Activated CD8-positive, alpha-beta memory T cell treated with anti-CD3 and anti-CD28 coated beads for 48 hours (primary cell): ENCODE measurements around the gene LMX1A.

Experiments used
- DNase-seq, 3 experiments: peaks; one replicate each; pipeline ENCODE4 v3.0.0-alpha.2; 2020; ENCODE audit warnings: low read depth in 2 of 3, low spot score in 2 of 3

The LMX1A gene

DNA sequence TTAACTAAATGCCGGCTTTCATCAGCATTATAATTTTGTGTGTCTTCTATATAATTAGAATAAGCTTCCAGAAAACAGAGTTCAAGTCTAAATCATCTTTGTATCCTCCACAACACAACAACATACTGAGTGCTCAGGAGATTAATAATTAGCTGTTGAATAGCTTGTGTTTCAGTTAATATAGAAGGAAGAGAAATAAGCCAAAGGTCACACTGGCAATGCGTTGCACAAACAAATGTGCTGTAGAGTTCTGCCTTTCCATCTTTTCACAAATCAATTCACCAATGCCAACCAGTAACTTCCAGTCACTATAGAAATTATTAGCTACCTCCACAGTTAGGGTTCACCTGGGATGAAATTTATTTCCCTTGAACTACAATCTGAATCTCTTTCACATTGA, 132.0 kb downstream of the LMX1A start:
- no peak for DNase-seq

DNA sequence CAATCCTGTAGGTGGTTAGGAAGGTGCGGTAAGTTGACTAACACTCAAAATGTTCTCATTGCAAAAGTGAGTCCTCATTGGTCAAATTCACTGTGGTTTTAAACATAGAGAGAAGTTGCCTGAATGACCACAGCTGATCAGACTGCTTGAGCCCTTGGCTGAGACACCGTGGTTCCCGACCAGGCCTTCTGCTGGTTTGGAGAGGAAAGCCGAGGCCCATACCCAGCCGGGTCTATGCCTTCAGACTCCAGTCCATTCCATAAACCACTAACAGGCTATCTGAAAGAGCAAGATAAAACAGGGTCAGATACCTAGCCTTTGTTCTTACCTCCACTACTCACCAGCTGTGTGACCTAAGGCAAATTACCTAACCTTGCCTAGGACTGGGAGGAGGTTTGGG, 133.9 kb downstream of the LMX1A start:
- DNase-seq: no peak

GRCh38 chr1:165218731-165219130, 137.8 kb downstream of the LMX1A start:
- DNase-seq: no peak

GRCh38 chr1:165217958-165218357, 138.6 kb downstream of the LMX1A start:
- DNase-seq: no peak

- no peak for DNase-seq
Observed at GRCh38 chr1:165216254-165216653, 140.3 kb downstream of the LMX1A start.

GRCh38 chr1:165215676-165216075, 140.8 kb downstream of the LMX1A start:
- DNase-seq: no peak

DNA sequence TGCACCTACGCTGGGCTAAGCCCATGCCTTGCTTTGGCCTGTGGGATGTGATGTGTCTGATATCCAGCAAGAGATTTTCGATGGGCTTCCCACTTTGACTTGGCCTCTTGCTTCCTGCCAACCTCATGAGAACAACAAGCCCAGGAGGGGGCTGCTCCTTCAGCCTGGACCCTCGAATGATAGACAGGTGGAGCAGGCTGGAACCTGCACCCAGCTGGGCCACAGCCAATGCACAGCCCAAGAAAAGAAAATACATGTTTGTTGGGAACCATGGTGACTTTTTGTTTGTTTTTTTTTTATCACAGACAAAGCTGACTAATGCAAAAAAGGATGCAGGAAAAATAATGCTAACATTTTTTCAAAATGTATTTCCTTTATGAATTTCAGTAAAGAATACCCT, 144.3 kb downstream of the LMX1A start:
- no peak for DNase-seq

- DNase-seq: no peak
Observed at GRCh38 chr1:165207853-165208515, 148.5 kb downstream of the LMX1A start.

- no peak for DNase-seq
Observed at GRCh38 chr1:165205145-165205544, 151.4 kb downstream of the LMX1A start.

DNA sequence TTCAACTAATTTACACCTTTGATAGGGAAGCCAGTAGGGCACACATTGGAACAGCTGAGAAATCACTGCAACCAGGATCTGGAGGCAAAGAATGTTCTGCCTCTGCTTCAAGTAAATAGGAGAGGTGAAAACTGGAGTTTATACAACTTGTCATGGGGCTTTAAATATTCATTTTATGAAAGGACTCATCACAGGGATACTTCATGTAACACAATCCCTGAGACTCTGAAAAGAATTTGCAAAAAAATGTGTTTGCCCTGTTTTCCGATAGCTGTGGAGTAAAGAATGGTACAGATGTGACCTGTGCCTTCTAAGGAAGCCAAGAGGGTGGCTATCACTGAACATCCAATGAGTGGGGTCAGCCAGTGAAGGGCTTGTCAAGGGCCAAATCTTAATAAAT, 152.0 kb downstream of the LMX1A start:
- no peak for DNase-seq

DNA sequence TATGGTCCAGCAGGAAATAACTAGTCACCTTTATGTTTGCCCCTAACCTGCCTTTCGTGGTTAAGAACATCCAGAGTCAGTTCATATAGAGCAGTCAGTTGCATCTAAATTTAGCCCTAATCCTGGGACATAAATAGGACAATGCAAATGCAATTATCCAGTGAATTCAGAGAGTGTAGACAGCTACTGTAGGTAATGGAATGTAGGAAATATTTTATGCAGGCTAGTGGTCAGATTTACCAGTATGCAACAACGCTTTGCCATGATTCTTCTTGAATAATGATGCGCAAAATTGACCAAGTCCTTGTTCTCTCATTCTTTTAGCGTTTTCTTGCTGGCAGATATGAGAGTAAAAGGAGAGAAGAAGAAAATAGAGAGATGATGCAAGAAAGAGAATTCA, 165.4 kb downstream of the LMX1A start:
- DNase-seq: no peak

DNA sequence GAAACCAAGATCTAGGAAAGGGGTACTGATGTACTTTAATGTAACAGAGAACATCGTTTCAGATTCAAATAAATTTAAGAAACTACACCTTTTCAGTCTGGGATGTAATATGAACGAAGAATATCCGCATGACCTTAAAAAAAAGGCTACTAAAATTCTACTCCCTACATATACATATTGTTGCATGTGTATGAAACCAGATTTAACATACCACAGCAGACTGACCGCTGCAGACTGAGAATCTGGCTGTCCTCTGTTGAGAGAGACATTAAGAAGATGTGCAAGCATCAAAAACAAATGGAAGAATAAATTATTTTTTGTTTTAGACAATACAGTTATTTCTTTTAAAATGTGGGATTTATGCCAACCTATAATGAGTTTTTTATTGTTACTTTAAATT, 166.6 kb downstream of the LMX1A start:
- DNase-seq: no peak

DNA sequence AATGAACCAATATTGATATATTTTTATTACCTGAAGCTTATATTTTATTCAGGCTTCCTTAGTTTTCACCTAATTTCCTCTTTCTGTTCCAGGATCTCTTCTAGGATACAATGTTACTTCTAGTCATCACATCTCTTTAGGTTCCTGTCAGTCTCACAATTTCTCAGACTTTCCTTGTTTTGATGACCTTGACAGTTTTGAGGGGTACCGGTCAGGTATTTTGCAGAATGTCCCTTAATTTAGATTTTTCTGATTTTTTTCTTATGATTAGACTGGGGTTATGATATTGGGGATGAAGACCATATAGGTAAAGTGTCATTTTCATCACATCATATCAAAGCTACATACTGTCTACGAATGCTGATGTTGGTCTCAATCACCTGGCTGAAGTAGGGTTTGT, 167.5 kb downstream of the LMX1A start:
- no peak for DNase-seq

DNA sequence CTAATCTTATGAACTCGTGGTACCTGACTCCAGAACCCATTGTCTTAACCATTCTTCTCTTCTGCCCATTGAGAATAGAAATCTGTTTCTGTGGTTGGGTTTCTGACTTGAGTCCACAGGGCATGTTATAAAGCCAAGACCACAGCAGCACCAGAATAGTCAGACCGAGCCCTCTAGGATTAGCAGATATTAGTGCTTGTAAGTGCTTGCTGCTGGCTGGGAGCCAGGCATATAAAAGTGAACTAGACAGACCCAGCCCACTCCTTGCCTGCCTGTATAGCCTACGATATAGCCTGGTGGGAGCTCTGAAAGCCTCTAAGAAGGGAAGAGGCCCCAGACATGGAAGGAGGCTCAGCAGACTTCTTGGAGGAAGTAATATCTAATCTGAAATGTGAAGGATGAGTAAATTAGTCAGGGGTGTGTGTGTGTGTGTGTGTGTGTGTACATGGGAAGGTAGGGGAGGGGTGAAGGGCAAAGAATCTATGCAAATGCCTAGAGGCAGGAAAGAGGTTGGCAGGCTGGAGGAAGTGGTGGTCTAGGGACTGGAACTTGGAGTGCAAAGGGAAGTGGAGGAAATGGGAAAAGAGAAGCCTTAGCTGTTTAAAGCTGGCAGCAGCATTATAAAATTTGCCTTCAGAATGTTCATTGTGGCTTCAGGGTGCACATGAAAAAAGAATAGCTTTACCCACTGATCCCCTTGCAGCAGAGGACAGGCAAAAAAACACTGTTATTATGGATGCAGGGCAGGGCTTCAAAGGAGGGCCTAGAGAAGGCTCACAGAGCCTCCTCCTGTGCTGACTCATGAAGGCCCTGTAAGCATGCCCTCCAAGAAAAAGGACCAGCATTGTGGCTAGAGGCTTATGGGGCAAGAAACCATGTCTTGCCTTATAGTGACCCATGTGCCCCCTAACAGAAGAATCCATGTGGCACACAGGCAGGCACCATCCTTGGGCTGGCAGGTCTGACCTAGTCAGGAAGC, 169.2 kb downstream of the LMX1A start:
- DNase-seq: no peak

DNA sequence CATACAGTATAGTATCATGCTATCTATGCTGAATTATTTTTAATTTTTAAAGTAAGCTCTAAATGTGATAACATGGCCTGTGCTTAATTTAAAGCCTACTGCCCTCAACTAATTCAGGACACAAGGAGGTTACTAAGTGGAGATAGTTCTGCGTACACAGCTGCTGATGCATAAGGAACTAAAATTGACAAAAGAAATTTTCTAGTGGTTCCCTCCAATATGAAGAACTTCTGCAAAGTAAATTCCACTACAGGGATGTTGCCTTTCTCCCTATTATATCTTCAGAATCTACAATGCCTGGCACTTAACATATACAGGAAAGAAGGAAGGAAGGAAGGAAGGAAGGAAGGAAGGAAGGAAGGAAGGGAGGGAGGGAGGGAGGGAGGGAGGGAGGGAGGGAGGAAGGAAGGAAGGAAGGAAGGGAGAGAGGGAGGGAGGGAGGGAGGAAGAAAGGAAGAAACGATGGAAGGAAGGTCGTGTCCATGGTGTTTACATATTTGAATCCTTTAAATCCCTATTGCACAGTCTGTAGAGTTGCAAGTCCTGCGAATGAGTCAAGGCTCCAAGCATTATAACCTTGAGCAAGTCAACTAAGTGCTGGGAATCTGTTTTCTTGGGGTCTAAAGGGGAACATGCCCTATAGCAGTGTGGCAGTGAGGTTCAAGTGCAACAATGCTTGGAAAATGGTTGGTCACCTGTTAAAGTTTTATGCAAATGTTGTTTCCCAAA, 171.2 kb downstream of the LMX1A start:
- DNase-seq: no peak

- DNase-seq: no peak
Observed at GRCh38 chr1:165182975-165183374, 173.5 kb downstream of the LMX1A start.

GRCh38 chr1:165179306-165179705, 177.2 kb downstream of the LMX1A start:
- no peak for DNase-seq

DNA sequence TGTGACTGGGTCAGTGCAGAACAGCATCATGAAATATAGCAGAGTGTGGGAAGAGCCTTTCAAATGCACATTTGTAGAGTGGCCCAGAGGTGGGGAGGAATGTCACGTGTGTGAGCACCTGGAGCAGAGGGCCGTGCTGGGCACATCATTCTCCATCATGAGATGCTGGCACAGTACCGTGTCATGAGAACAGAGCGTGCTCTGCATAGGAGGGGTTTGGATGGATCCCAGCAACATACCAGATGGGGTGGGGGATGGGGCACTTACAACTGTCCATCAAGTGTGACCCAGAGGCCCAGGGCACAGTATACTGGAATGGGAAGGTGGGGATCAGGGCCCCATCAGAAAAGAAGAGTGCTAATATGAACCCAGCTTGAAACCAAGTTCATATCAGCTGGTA, 182.0 kb downstream of the LMX1A start:
- DNase-seq: no peak

DNA sequence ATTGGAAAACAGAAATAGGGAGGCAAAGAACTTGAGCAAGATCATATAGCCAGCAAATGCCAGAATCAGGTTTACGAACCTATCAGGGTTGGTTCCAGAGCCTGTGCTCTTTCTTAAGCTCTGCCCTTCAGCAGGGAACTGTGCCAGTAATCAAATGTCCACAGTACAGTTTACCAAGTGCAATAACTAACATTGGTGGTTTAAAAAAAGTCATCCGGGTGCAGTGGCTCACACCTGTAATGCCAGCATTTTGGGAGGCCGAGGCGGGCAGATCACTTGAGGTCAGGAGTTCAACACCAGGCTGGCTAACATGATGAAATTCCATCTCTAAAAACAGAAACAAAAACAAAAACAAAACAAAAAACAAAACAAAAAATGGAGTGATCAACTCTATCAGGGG, 182.7 kb downstream of the LMX1A start:
- no peak for DNase-seq

- no peak for DNase-seq
Observed at GRCh38 chr1:165173409-165173808, 183.1 kb downstream of the LMX1A start.

- DNase-seq: no peak
Observed at GRCh38 chr1:165172666-165173065, 183.8 kb downstream of the LMX1A start.

- no peak for DNase-seq
Observed at GRCh38 chr1:165169729-165170128, 186.8 kb downstream of the LMX1A start.
